ENCODE results near the gene GALNT16. TPM values are rescaled to one million over a fixed set of nuclear protein-coding genes. Genes with fewer than 3 reads are reported as not detected.

GALNT16 gene
- total RNA-seq, 4 donors from 2014 or later = 2.5 to 11.3 (median 2.8) TPM

DNA sequence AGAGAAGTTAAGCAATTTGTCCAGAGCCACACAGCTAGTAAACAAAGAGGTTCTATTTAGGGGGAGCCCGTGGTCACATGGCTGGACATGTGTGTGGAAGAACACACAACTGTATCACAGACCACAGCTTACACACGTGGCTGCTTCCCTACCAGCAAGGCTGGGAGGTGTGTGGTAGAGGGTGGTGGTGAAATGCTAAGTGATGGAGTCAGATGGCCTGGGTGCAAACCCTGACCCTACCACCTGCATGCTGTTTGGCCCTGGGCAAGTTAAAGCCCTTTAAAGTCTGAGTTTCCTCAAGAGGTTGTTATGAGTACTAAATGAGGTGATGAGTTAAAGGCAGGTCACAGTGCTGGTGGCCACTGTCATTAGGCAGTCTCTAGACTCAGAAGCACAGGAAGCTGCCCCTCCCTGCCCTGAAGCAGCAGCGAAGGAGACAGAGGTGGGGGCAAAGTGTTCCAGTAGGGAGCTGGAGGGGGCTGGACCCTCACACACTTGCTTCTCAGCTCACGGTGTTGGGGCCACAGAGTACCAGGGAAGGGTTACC, 73.9 kb downstream of the GALNT16 start:
- in situ Hi-C loops (cut with MboI; ENCODE audit: low pct_ligation_motif_present in 1 of 4, low pct_unique_long_range_greater_than_20kb in 1 of 4, low sequenced_read_pairs in 3 of 4) (no loop called here), intact Hi-C loops (cut with DNase I; ENCODE audit: low total_unique reads) (no loop called here)
- WGBS, 2 donors (ENCODE audit: low coverage in 1 of 2) = 63% methylated on average over 4 of the region's 4 CpGs; no CpG with 5 or more reads in 1 of the 2 donors
- Histone ChIP-seq H3K4me3 (no peak overlapping the region), H3K36me3 (no peaks in the 10 kb centered on the region), H3K27ac (no peak overlapping the region), H3K9me3 (no peaks in the 10 kb centered on the region), H3K4me1 (no peaks in the 10 kb centered on the region), H3K27me3 (no peaks in the 10 kb centered on the region)
- no peak for DNase-seq
- TF ChIP-seq CTCF (IDR thresholded peaks at IDR 0.05) (no peak), EP300 (IDR thresholded peaks at IDR 0.05; ENCODE audit: low read depth) (no peak), POLR2AphosphoS5 (IDR thresholded peaks at IDR 0.05) (no peak), POLR2A (IDR thresholded peaks at IDR 0.05) (no peak)

- Histone ChIP-seq H3K27ac (no peak overlapping the region), H3K4me3 (no peak overlapping the region), H3K4me1 (no peaks in the 10 kb centered on the region), H3K36me3 (no peaks in the 10 kb centered on the region), H3K27me3 (no peaks in the 10 kb centered on the region), H3K9me3 (no peaks in the 10 kb centered on the region)
- WGBS, 2 donors (ENCODE audit: low coverage in 1 of 2) = 81 to 89% methylated on average over 3 to 6 of the region's 6 CpGs
- intact Hi-C loops (cut with DNase I; ENCODE audit: low total_unique reads) = no loop called here
- in situ Hi-C loops (cut with MboI; ENCODE audit: low pct_ligation_motif_present in 1 of 4, low pct_unique_long_range_greater_than_20kb in 1 of 4, low sequenced_read_pairs in 3 of 4) = no loop called here
- no peak for DNase-seq
- TF ChIP-seq POLR2A (IDR thresholded peaks at IDR 0.05) = no peak
- no peak for TF ChIP-seq CTCF (IDR thresholded peaks at IDR 0.05)
- no peak for TF ChIP-seq POLR2AphosphoS5 (IDR thresholded peaks at IDR 0.05)
- no peak for TF ChIP-seq EP300 (IDR thresholded peaks at IDR 0.05; ENCODE audit: low read depth)
Measured at GRCh38 chr14:69334576-69334975, 74.6 kb downstream of the GALNT16 start.

DNA sequence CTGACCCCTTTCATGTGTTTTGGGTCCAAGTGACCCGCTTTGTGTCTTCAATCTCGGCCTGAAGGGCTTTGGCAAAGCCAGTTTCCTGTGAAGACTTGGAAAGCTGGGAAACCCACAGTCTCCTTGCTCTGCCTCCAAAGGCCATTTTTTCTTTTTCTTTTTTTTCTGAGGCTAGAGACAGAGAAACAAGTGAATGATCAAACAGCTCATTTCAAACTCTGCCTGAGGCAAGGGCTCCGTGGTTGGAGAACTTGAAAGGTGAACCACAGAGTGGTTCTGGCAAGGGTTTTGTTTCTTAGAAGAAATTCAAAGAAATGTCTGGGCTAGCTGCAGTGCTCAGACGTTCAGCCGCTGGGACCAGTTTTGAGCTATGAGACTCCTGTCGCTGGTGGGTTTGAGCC, 75.4 kb downstream of the GALNT16 start:
- H3K27me3 ChIP-seq = no peaks in the 10 kb centered on the region
- no peaks in the 10 kb centered on the region for H3K36me3 ChIP-seq
- TF ChIP-seq EP300 (IDR thresholded peaks at IDR 0.05; ENCODE audit: low read depth) = no peak
- no peak for TF ChIP-seq CTCF (IDR thresholded peaks at IDR 0.05)
- no peak for TF ChIP-seq POLR2A (IDR thresholded peaks at IDR 0.05)
- TF ChIP-seq POLR2AphosphoS5 (IDR thresholded peaks at IDR 0.05) = no peak
- no peak for DNase-seq
- no peak overlapping the region for H3K27ac ChIP-seq
- no peaks in the 10 kb centered on the region for H3K9me3 ChIP-seq
- intact Hi-C loops (cut with DNase I; ENCODE audit: low total_unique reads) (no loop called here), in situ Hi-C loops (cut with MboI; ENCODE audit: low pct_ligation_motif_present in 1 of 4, low pct_unique_long_range_greater_than_20kb in 1 of 4, low sequenced_read_pairs in 3 of 4) (no loop called here)
- H3K4me3 ChIP-seq = no peak overlapping the region
- 43 to 62% methylated on average over 3 to 6 of the region's 6 CpGs for WGBS, 2 donors (ENCODE audit: low coverage in 1 of 2)
- H3K4me1 ChIP-seq = no peaks in the 10 kb centered on the region

DNA sequence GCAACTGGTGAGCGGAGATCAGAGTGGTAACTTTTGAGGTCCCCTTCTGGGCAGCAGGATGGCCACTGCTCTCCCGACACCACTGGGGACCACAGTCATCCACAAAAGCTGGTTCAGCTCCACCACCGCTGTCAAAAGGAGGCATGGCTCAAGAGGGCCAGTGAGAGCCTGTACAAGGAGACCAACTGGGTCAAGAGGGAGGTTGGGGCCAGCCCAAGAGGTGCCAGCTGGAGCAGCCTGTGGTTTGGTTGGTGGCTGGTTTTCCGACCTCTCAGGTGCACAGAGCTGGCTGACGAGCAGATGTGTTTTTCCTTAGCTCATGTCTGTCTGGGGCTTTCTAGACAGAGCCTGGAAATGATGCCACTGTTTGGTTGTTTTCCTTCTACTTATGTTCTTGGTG, 78.0 kb downstream of the GALNT16 start:
- Histone ChIP-seq H3K27me3 (no peaks in the 10 kb centered on the region), H3K4me1 (peaks cover 0 to 5% (median 2%) of the 10 kb centered on the region in 4 donors), H3K36me3 (no peaks in the 10 kb centered on the region), H3K4me3 (no peak overlapping the region), H3K27ac (no peak overlapping the region), H3K9me3 (no peaks in the 10 kb centered on the region)
- intact Hi-C loops (cut with DNase I; ENCODE audit: low total_unique reads) = no loop called here
- in situ Hi-C loops (cut with MboI; ENCODE audit: low pct_ligation_motif_present in 1 of 4, low pct_unique_long_range_greater_than_20kb in 1 of 4, low sequenced_read_pairs in 3 of 4) = no loop called here
- WGBS, 2 donors (ENCODE audit: low coverage in 1 of 2) = 90% methylated on average over 5 of the region's 5 CpGs; no CpG with 5 or more reads in 1 of the 2 donors
- no peak for DNase-seq
- TF ChIP-seq EP300 (IDR thresholded peaks at IDR 0.05; ENCODE audit: low read depth) (no peak), CTCF (IDR thresholded peaks at IDR 0.05) (no peak), POLR2AphosphoS5 (IDR thresholded peaks at IDR 0.05) (no peak), POLR2A (IDR thresholded peaks at IDR 0.05) (no peak)

All from transverse colon (tissue), 4 donors.